Neural progenitor cell (in vitro differentiated cells): ENCODE measurements around the gene TMEM106A. TPM values are rescaled to one million over a fixed set of nuclear protein-coding genes. Genes with fewer than 3 reads are reported as not detected.
"Not testable (repeated sequence)": the region's sequence is repeated elsewhere in the genome, so short reads cannot be mapped to it uniquely, and the experiment has no call there.

ENCODE experiments used
- DNase-seq: peaks from one replicate; pipeline ENCODE4 v3.0.0-alpha.2; 2016; ENCODE audit warnings: low spot score
- H2AFZ ChIP-seq: fragments of 200-600 bp; sonication (generic); replicated peaks from 2 replicates; pipeline ENCODE4 v1.6.1; 2016; ENCODE audit warnings: antibody characterized with exemption
- H3F3A ChIP-seq: fragments of 200-600 bp; sonication (generic); 2 replicates; pipeline ENCODE4 v1.6.1; 2016; ENCODE audit warnings: antibody characterized with exemption, low read depth
- H3K27ac ChIP-seq: fragments of 200-600 bp; sonication (generic); 2 replicates; pipeline ENCODE4 v1.5.1; 2016; ENCODE audit warnings: mild to moderate bottlenecking
- H3K27me3 ChIP-seq: fragments of 200-600 bp; sonication (generic); 2 replicates; pipeline ENCODE4 v1.6.1; 2016; ENCODE audit warnings: mild to moderate bottlenecking, moderate library complexity
- H3K36me3 ChIP-seq: fragments of 200-600 bp; sonication (generic); 2 replicates; pipeline ENCODE4 v1.5.1; 2016
- H3K4me1 ChIP-seq: fragments of 200-600 bp; sonication (generic); 2 replicates; pipeline ENCODE4 v1.6.1; 2016; ENCODE audit warnings: mixed run types
- H3K4me2 ChIP-seq: fragments of 200-600 bp; sonication (generic); 2 replicates; pipeline ENCODE4 v1.6.1; 2016
- H3K4me3 ChIP-seq: fragments of 200-600 bp; sonication (generic); 2 replicates; pipeline ENCODE4 v1.5.1; 2016
- H3K79me2 ChIP-seq: fragments of 200-600 bp; sonication (generic); 2 replicates; pipeline ENCODE4 v1.6.1; 2016; ENCODE audit warnings: low read depth
- H3K9ac ChIP-seq: fragments of 200-600 bp; sonication (generic); 2 replicates; pipeline ENCODE4 v1.6.1; 2016
- H3K9me3 ChIP-seq: fragments of 200-600 bp; sonication (generic); 2 replicates; pipeline ENCODE4 v1.5.1; 2016; ENCODE audit warnings: low read depth
- H4K20me1 ChIP-seq: fragments of 200-600 bp; sonication (generic); 2 replicates; pipeline ENCODE4 v1.6.1; 2016; ENCODE audit warnings: low read depth
- H3K27ac Mint-ChIP-seq: 3 replicates; pipeline ENCODE4 v1.8.0; 2021; ENCODE audit warnings: mixed read lengths
- H3K27me3 Mint-ChIP-seq: 2 replicates; pipeline ENCODE4 v1.8.0; 2022; ENCODE audit warnings: low read depth, mild to moderate bottlenecking, inconsistent platforms, moderate library complexity, mixed read lengths; ENCODE audit not compliant: insufficient read depth
- H3K36me3 Mint-ChIP-seq: 3 replicates; pipeline ENCODE4 v1.8.0; 2021; ENCODE audit warnings: mixed read lengths
- H3K4me1 Mint-ChIP-seq: 3 replicates; pipeline ENCODE4 v1.8.0; 2021; ENCODE audit warnings: mixed read lengths
- H3K4me3 Mint-ChIP-seq: 3 replicates; pipeline ENCODE4 v1.8.0; 2021; ENCODE audit warnings: mild to moderate bottlenecking, moderate library complexity, mixed read lengths
- H3K9me3 Mint-ChIP-seq: 3 replicates; pipeline ENCODE4 v1.8.0; 2020; ENCODE audit warnings: mixed read lengths
- EZH2 ChIP-seq: fragments of 200-600 bp; sonication (generic); IDR thresholded peaks from 2 replicates; pipeline ENCODE4 v1.6.1; 2017; ENCODE audit warnings: antibody characterized with exemption, mild to moderate bottlenecking, moderate library complexity
- EZH2phosphoT487 ChIP-seq: fragments of 200-600 bp; sonication (generic); IDR thresholded peaks from 2 replicates; pipeline ENCODE4 v1.6.1; 2017; ENCODE audit warnings: antibody characterized with exemption
- total RNA-seq: library from RNA; depleted of rRNA; stranded (reverse); fragments of >200 nt; gene quantifications from 2 replicates; pipeline ENCODE4 v1.2.3, GENCODE V29; 2015; ENCODE audit warnings: low replicate concordance
- TF ChIP-seq, protein P1 (sequence below): fragments of 200-600 bp; sonication (generic); IDR thresholded peaks from 2 replicates; pipeline ENCODE4 v1.5.1; 2017; ENCODE audit warnings: antibody characterized with exemption, mild to moderate bottlenecking

Gene TMEM106A
- total RNA-seq, 1 donor from 2014 or later, result 1.7 TPM

DNA sequence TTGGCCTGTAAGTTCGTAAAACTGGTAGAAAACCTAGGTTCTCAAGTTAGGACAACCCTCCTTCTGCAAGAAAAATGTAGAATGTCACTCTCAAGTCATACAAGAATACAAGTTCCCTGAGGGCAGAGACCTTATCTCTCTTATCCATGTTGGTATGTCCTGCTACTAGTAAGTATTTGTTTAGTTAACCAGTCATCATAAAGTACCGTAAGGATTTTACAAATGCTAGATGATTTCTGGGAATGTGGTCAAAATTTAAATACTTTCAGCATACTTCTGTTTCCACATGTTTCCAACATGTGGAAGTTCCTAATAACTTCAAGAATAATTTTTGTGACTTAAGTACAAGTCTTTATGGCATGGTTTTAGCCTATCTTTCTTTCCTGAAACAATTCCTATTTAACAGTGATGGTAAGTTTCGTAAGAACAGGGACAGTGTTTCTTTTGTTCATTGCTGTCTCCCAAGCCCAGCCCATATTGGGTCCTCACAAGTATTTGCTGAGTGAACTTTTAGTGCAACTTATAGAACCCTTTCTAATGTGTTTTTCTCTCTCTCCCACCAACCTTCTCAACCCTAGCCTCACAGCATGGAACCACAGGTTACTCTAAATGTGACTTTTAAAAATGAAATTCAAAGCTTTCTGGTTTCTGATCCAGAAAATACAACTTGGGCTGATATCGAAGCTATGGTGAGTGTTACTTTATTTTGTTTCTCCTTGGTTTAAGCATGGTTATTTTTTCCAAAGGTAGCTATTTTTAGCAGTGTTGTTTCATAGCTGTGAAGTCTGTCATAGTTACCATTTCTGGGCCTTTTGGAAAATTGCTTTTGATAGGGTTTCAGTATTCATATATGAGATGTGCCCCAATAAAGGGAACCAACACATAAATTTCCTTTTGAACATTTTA, 36.2 kb upstream of the TMEM106A start:
- Histone ChIP-seq H3K79me2 (peaks cover 33% of the 10 kb centered on the region), H2AFZ (no peak overlapping the region), H3F3A (peaks cover 12% of the 10 kb centered on the region), H3K4me3 (no peak overlapping the region), H3K9me3 (no peaks in the 10 kb centered on the region), H3K36me3 (no peaks in the 10 kb centered on the region), H3K27me3 (no peaks in the 10 kb centered on the region), H3K4me1 (peaks cover 9% of the 10 kb centered on the region), H3K27ac (no peak overlapping the region), H3K9ac (no peak overlapping the region), H3K4me2 (no peak overlapping the region), H4K20me1 (peaks cover 5% of the 10 kb centered on the region)
- H3K4me3 Mint-ChIP-seq, result no peak overlapping the region
- H3K4me1 Mint-ChIP-seq, result peaks cover 13% of the 10 kb centered on the region
- H3K27me3 Mint-ChIP-seq, result no peaks in the 10 kb centered on the region
- no peak for DNase-seq
- no peak overlapping the region for H3K27ac Mint-ChIP-seq
- no peaks in the 10 kb centered on the region for H3K9me3 Mint-ChIP-seq
- TF ChIP-seq, protein P1, sequence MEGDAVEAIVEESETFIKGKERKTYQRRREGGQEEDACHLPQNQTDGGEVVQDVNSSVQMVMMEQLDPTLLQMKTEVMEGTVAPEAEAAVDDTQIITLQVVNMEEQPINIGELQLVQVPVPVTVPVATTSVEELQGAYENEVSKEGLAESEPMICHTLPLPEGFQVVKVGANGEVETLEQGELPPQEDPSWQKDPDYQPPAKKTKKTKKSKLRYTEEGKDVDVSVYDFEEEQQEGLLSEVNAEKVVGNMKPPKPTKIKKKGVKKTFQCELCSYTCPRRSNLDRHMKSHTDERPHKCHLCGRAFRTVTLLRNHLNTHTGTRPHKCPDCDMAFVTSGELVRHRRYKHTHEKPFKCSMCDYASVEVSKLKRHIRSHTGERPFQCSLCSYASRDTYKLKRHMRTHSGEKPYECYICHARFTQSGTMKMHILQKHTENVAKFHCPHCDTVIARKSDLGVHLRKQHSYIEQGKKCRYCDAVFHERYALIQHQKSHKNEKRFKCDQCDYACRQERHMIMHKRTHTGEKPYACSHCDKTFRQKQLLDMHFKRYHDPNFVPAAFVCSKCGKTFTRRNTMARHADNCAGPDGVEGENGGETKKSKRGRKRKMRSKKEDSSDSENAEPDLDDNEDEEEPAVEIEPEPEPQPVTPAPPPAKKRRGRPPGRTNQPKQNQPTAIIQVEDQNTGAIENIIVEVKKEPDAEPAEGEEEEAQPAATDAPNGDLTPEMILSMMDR, result no peak
- TF ChIP-seq EZH2phosphoT487, result no peak
- no peak for TF ChIP-seq EZH2
- H3K36me3 Mint-ChIP-seq, result peaks cover 2% of the 10 kb centered on the region

DNA sequence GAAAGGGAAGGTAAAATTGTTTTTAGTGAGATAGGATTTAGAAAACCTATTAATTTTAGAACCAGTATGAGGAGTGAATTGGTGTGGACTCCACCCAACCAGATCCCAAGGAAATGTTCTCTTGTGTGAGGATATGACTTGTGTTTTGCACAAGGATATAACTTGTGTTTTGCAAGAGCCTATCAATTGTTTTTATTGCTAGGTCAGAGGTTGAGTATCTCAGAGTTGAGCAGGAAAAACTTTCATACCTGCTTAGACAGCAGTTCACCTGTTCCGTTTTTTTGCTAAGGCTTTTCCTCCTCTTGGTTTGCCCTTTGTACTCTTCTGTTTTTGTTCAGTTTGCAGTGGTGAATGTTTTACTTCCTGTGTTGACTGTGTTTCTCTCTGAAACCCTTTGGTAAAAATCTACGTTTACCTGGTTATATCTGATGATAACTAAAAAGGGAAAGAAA, 35.5 kb upstream of the TMEM106A start:
- Histone ChIP-seq H2AFZ (no peak overlapping the region), H3K9ac (no peak overlapping the region), H3K4me2 (no peak overlapping the region), H3K36me3 (no peaks in the 10 kb centered on the region), H3K27ac (no peak overlapping the region), H3F3A (peaks cover 7% of the 10 kb centered on the region), H4K20me1 (peaks cover 5% of the 10 kb centered on the region), H3K4me1 (peaks cover 9% of the 10 kb centered on the region), H3K79me2 (peaks cover 33% of the 10 kb centered on the region), H3K9me3 (no peaks in the 10 kb centered on the region), H3K4me3 (no peak overlapping the region), H3K27me3 (no peaks in the 10 kb centered on the region)
- no peaks in the 10 kb centered on the region for H3K9me3 Mint-ChIP-seq
- no peak overlapping the region for H3K4me3 Mint-ChIP-seq
- peaks cover 13% of the 10 kb centered on the region for H3K4me1 Mint-ChIP-seq
- H3K27ac Mint-ChIP-seq, result no peak overlapping the region
- H3K36me3 Mint-ChIP-seq, result peaks cover 4% of the 10 kb centered on the region
- no peaks in the 10 kb centered on the region for H3K27me3 Mint-ChIP-seq
- TF ChIP-seq EZH2, result no peak
- TF ChIP-seq, protein P1, result no peak
- TF ChIP-seq EZH2phosphoT487, result no peak
- no peak for DNase-seq

DNA sequence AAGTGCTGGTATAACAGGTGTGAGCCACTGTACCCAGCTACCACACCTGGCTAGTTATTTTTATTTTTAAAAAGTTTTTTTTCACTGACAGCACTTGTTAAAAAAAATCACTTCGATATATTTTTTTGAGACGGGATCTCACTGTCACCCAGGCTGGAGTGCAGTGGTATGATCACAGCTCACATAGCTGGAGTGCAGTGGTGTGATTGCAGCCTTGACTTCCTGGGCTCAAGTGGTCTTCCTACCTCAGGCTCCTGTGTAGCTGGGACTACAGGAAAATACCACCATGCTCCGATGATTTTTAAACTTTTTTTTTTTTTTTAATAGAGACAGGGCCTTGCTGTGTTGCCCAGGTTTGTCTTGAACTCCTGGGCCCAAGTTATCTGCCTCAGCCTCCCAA, 27.8 kb upstream of the TMEM106A start:
- Histone ChIP-seq H2AFZ (no peak overlapping the region), H3K4me2 (no peak overlapping the region), H3K27ac (no peak overlapping the region), H3K9me3 (no peaks in the 10 kb centered on the region), H3K27me3 (no peaks in the 10 kb centered on the region), H4K20me1 (peaks cover 5% of the 10 kb centered on the region), H3F3A (no peaks in the 10 kb centered on the region), H3K4me3 (no peak overlapping the region), H3K4me1 (no peaks in the 10 kb centered on the region), H3K36me3 (no peaks in the 10 kb centered on the region), H3K9ac (no peak overlapping the region), H3K79me2 (no peaks in the 10 kb centered on the region)
- TF ChIP-seq EZH2phosphoT487 (no peak), EZH2 (no peak)
- TF ChIP-seq, protein P1, result no peak
- H3K4me1 Mint-ChIP-seq, result no peaks in the 10 kb centered on the region
- no peaks in the 10 kb centered on the region for H3K27me3 Mint-ChIP-seq
- H3K27ac Mint-ChIP-seq, result no peak overlapping the region
- no peak for DNase-seq
- no peak overlapping the region for H3K4me3 Mint-ChIP-seq
- H3K36me3 Mint-ChIP-seq, result peaks cover 10% of the 10 kb centered on the region
- no peaks in the 10 kb centered on the region for H3K9me3 Mint-ChIP-seq

DNA sequence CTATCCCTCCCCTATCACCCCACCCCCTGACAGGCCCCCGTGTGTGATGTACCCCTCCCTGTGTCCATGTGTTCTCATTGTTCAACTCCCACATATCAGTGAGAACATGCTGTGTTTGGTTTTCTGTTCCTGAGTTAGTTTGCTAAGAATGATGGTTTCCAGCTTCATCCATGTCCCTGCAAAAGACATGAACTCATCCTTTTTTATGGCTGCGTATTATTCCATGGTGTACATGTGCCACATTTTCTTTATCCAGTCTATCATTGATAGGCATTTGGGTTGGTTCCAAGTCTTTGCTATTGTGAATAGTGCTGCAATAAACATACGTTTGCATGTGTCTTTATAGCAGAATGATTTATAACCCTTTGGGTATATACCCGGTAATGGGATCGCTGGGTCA, 25.0 kb upstream of the TMEM106A start:
- not testable (repeated sequence) for H3F3A ChIP-seq, H3K9me3 ChIP-seq, H3K79me2 ChIP-seq, DNase-seq, H3K4me2 ChIP-seq, H2AFZ ChIP-seq, H3K4me1 Mint-ChIP-seq, H3K9me3 Mint-ChIP-seq, H3K4me3 Mint-ChIP-seq, H4K20me1 ChIP-seq, H3K4me1 ChIP-seq, H3K27me3 Mint-ChIP-seq, H3K27me3 ChIP-seq, H3K36me3 ChIP-seq, H3K9ac ChIP-seq, H3K4me3 ChIP-seq, H3K27ac Mint-ChIP-seq, H3K27ac ChIP-seq
- H3K36me3 Mint-ChIP-seq, result peaks cover 15% of the 10 kb centered on the region
